Astrocyte (in vitro differentiated cells and primary cell): ENCODE data around the gene MACC1.

Source experiments
- CTCF ChIP-seq: IDR thresholded peaks from 2 replicates; pipeline ENCODE4 v1.5.1; 2011; ENCODE audit warnings: low read depth, mild to moderate bottlenecking, inconsistent platforms, low read length, moderate library complexity; ENCODE audit not compliant: insufficient read depth
- EZH2 ChIP-seq: IDR thresholded peaks from 2 replicates; pipeline ENCODE4 v1.6.1; 2012; ENCODE audit warnings: mild to moderate bottlenecking, low read length, inconsistent platforms; ENCODE audit not compliant: insufficient read depth

GRCh38 chr7:20102982-20103381 is 114.2 kb downstream of the MACC1 start:
- TF ChIP-seq CTCF (no peak), EZH2 (no peak)
